ENCODE data around the gene B3GALT4.

The B3GALT4 gene

DNA sequence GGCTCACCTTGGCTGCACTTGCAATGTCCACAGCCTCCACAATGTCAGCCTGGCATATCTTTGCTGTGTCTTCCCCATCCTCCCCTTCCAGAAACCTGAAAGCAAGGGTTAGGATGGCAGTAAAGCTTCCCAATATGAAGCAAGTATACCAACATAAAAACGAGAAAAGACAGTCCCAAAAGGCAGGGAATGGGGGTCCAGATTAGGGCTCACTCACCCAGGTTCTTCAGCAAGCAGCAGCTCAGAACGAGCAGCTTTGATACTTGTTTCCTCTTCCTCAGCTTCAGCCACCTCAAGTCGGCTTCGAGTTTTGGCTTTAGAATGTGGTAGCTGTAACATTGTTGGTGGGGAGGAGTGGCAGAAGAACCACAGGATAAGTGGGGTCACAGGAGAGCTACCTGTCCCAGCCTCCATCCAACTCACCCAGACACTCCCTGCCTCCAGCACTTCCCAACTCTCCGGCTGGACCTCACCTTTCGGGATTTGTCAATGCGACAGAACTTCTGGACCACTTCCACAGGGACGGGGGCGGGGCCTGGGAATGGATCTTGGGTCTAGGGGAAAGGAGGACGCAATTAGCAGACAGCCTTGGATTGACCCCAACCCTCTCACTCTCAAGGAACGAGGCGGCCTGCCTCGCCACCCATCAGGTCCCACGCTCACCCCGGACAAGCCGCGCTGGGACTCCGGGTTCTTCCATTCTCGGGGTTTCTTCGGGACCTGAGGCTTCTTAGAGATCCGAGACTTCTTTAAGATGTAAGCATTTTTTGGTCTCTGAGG lies 11.4 kb downstream of the B3GALT4 start:
- peak overlapping the region; percentile 97 for H3K4me3 ChIP-seq (ENCODE audit: low read length)
- TF ChIP-seq, protein P1, sequence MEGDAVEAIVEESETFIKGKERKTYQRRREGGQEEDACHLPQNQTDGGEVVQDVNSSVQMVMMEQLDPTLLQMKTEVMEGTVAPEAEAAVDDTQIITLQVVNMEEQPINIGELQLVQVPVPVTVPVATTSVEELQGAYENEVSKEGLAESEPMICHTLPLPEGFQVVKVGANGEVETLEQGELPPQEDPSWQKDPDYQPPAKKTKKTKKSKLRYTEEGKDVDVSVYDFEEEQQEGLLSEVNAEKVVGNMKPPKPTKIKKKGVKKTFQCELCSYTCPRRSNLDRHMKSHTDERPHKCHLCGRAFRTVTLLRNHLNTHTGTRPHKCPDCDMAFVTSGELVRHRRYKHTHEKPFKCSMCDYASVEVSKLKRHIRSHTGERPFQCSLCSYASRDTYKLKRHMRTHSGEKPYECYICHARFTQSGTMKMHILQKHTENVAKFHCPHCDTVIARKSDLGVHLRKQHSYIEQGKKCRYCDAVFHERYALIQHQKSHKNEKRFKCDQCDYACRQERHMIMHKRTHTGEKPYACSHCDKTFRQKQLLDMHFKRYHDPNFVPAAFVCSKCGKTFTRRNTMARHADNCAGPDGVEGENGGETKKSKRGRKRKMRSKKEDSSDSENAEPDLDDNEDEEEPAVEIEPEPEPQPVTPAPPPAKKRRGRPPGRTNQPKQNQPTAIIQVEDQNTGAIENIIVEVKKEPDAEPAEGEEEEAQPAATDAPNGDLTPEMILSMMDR (conservative IDR thresholded peaks at IDR 0.05; ENCODE audit: low read depth, low read length): no peak
- DNase-seq (ENCODE audit: low read depth): no peak

DNA sequence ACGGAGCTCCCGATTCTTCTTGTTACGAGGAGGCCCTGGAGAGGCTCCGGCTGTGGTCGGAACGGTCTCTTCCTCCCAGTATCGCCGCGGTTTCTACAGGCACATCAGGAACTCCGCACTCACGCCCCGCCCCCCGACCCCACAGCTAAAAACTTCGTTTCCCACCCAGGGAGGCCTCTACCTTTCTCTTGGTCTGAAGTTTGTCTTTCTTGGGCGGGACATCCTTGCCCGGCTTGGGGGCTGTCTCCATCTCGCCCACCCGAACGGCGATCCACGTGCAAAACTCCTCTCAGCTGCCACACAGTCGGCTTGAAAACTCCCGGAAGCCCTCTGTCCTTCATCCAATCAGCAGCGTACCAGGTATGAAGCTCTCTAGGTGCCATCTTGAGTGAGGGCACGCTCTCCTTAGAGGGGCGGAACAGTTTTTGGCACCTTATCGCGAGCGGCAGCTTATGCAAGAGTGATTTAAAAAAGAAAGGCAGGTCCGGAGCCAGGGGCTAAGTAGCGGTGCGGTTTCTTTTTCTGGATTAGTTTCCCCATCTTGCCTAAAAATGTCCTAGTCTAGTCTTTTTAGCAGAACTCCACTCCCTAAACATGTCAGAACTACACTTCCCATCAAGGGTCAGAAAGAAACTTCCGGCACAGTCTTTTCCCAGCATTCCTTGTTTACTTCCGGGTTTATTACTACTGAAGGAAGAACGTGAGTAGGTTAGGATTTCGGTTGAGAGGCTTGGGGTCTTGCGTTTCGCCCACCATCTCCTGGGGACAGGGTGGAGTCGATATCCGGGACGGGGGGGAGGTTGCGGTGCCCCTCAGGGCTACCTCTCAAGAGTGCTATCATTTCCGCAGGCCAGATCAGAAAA lies 12.2 kb downstream of the B3GALT4 start, which contains the start of the genes PFDN6 and WDR46:
Gene PFDN6, plus strand, starts transcription at position 681 of the 863 bp plus-strand sequence. CDS start 256 bp downstream, outside the sequence.
Gene WDR46, minus strand, starts transcription at position 319 of the 863 bp plus-strand sequence. Its CDS starts 69 bp downstream, at position 250.
- H3K4me3 ChIP-seq (ENCODE audit: low read length): peak within 1 kb of the TSS; percentile 97
- TF ChIP-seq, protein P1 (conservative IDR thresholded peaks at IDR 0.05; ENCODE audit: low read depth, low read length): no peak
- DNase-seq (ENCODE audit: low read depth): peak; percentile 54

DNA sequence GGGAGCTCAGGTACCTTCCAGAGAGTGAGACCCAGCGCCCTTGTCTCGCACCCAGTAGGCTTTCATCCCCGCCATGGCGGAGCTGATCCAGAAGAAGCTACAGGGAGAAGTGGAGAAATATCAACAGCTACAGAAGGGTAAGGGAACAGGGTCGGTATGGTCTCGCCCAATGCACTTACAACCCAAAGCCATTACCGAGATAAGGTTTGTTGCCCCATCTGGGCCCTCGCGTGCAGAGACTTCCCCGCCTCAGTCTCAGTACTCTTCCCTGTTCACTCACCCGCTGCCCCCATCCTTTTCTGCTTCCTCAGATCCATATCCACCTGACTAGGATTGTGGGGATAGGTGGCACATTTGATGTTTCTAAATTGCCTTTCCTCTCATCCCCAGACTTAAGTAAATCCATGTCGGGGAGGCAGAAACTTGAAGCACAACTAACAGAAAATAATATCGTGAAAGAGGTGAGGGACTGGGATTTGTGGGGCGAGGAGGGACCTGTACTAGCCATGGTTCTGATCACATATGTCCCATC lies 12.9 kb downstream of the B3GALT4 start:
- TF ChIP-seq, protein P1 (conservative IDR thresholded peaks at IDR 0.05; ENCODE audit: low read depth, low read length): no peak
- DNase-seq (ENCODE audit: low read depth): no peak
- peak overlapping the region; percentile 97 for H3K4me3 ChIP-seq (ENCODE audit: low read length)

DNA sequence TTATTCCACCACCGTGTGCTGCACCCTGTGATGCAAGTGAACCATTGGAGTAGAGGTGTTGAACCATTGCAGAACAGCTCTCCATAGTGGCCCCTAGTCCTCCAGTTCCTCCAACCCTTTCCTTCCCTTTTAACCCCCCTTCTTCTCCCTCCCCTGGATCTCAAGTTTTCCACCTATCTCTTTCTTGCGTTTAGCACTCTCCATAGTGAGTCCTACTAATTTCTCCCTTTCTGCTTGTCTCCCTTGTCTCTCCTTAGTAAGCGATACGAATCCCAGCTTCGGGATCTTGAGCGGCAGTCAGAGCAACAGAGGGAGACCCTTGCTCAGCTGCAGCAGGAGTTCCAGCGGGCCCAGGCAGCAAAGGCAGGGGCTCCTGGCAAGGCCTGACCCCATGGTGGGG lies 13.5 kb downstream of the B3GALT4 start:
- H3K4me3 ChIP-seq (ENCODE audit: low read length): peak overlapping the region; percentile 97
- TF ChIP-seq, protein P1 (conservative IDR thresholded peaks at IDR 0.05; ENCODE audit: low read depth, low read length): no peak
- no peak for DNase-seq (ENCODE audit: low read depth)

DNA sequence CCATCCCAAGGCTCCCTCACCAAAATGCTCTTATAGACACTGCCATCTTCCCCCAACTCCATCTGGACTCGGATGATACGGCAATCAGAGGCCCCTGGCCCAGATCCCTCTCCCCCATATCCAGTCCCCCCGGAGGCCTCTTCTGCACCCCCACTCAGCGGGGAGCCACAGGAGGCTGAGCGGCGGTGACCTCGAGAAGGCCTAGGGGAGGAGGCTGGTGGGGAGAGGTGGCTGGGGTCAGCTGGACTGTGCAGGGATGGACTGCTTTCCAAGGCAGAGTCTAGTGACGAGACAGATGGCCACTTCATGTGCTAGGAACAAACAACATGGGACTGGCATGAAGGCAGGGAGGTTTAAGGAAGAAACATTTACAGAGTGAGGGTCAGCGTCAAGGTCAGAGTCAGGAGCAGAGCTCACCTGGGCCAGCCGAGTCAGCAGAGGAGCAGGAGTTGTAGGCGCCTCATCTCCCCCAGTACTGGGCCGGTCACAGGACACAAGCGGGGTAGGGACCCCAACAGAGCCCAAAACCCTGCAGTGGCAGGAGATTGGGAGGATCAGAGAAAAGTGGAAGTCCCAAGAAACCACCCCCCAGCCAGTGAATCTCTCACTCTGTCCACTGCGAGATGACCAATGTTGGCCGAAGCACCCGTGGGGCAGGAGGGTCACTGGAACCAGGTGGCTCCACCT lies 16.2 kb downstream of the B3GALT4 start:
- DNase-seq (ENCODE audit: low read depth): no peak
- TF ChIP-seq, protein P1 (conservative IDR thresholded peaks at IDR 0.05; ENCODE audit: low read depth, low read length): no peak
- no peak overlapping the region for H3K4me3 ChIP-seq (ENCODE audit: low read length)

DNA sequence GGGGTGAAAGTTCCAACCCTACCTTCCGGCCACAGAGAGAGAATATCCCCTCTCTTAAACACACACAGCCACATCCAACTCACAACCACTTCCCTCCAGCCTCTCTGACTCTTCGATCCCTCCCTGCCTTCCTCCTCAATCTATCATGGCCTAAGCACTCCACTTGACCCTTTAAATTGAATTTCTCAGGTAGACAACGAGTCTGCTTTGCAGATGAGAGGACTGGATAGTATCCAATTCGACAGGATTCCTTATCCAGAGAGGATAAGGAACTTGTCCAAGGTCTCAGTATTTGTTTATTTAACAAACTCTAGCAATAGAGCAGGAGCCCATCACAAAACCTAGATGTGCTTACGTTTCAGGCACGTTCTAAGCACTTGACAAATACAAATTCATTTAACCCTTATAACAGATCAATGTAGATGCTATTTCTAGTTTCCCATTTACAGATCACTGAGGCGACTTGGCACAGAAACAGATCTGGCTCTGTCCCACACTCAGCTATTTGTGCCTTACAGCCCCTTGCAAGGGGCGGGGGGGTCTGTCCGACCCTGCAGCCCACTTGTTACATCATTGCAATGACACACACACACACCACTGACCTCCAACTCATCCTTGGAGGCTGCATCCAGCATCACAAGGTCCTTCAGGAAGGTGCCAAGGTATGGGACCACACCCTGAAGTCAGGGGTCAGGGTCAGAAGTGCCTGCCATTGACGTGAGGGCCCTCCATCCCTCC lies 17.3 kb downstream of the B3GALT4 start:
- H3K4me3 ChIP-seq (ENCODE audit: low read length): no peak overlapping the region
- no peak for DNase-seq (ENCODE audit: low read depth)
- TF ChIP-seq, protein P1 (conservative IDR thresholded peaks at IDR 0.05; ENCODE audit: low read depth, low read length): no peak
